ENCODE measurements around the gene EFNA2. TPM values are rescaled to one million over a fixed set of nuclear protein-coding genes. Genes with fewer than 3 reads are reported as not detected.
A peak's percentile ranks its signal among the peaks of the same experiment; 100 is the strongest.

Gene EFNA2
- total RNA-seq, 1 experiment from 2014 or later: 11.4 TPM

DNA sequence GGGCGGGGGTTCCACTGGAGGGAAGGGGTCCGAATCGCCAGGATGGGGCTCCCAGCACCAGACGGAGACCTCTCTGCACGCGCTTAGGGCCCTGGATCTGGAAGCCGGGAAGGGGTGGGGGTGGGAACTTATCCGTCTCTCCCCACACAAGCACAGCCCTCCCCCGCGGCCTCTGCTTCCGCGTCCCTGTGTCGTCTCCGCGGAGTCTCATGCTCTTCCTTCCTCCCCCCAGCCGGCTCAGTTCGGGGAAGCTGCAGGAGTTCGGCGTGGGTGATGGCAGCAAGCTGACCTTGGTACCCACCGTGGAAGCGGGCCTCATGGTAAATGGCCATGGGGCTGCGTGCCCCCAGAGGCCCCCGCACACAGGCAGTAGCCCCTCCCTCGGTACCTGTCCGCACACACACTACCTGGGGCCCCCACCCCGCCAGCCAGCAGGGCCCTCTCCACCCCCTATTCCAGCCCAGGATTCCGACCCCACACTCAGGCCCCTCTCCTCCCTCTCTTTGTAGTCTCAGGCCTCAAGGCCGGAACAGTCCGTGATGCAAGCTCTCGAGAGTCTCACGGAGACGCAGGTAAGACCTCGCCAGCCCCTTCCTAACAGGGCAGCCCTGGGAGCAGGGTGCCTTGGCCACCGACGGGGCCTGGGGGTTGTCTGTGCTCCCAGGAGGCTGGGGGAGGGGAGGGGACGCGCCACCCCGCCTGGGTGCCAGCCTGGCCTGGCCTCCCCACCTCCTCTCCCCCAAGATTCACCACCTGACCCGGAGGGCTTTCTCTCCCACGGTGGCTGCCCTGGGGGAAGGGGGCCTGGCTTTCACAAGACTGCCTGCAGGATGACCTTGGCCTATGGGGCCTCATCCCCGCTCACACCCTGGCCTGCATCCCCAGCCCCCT lies 34.1 kb upstream of the EFNA2 start:
- TF ChIP-seq, protein P1, sequence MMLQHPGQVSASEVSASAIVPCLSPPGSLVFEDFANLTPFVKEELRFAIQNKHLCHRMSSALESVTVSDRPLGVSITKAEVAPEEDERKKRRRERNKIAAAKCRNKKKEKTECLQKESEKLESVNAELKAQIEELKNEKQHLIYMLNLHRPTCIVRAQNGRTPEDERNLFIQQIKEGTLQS (CRISPR knock-in tag; conservative IDR thresholded peaks at IDR 0.05): no peak
- TF ChIP-seq USF1 (CRISPR knock-in tag; IDR thresholded peaks at IDR 0.05): peak; percentile 34; the same call in 1 of the 2 replicates
- peak; percentile 45; the same call in 1 of the 2 replicates for TF ChIP-seq PRDM15 (CRISPR knock-in tag; IDR thresholded peaks at IDR 0.05)
- TF ChIP-seq ZNF416 (CRISPR knock-in tag; IDR thresholded peaks at IDR 0.05): no peak
- TF ChIP-seq, protein P2, sequence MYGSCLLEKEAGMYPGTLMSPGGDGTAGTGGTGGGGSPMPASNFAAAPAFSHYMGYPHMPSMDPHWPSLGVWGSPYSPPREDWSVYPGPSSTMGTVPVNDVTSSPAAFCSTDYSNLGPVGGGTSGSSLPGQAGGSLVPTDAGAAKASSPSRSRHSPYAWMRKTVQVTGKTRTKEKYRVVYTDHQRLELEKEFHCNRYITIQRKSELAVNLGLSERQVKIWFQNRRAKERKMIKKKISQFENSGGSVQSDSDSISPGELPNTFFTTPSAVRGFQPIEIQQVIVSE (CRISPR knock-in tag; IDR thresholded peaks at IDR 0.05; ENCODE audit: borderline replicate concordance): no peak
- TF ChIP-seq FOXP1 (CRISPR knock-in tag; IDR thresholded peaks at IDR 0.05; ENCODE audit: borderline replicate concordance): no peak
- TF ChIP-seq USF2 (CRISPR knock-in tag; IDR thresholded peaks at IDR 0.05): no peak
- H3K36me3 Mint-ChIP-seq: peaks cover 29% of the 10 kb centered on the region
- H3K27ac Mint-ChIP-seq: peak overlapping the region; percentile 93
- H3K27me3 Mint-ChIP-seq (ENCODE audit: low read depth): no peaks in the 10 kb centered on the region
- H3K4me1 Mint-ChIP-seq: 0 out of 2 replicates have a peak, but pooled peaks cover 5% of the 10 kb centered on the region
- ChIA-PET CTCF (interaction anchor here (1.0 kb wide), 1 partner anchor 14 kb away, joined by 4 read pairs; no protein-coding TSS in a partner anchor), POLR2A (interaction anchor here (0.6 to 1.2 kb wide), 3 partner anchors 15 to 18 kb away, joined by 3 to 7 read pairs (median 5); partner anchors contain the start of gene CIRBP)
- H3K4me3 Mint-ChIP-seq: peak overlapping the region; percentile 81
- ATAC-seq: no peak
- no peak for DNase-seq (ENCODE audit: low spot score)
- H3K9me3 Mint-ChIP-seq: no peaks in the 10 kb centered on the region

- peaks cover 6% of the 10 kb centered on the region for H3K4me1 Mint-ChIP-seq
- DNase-seq (ENCODE audit: low spot score) (no peak), ATAC-seq (no peak)
- ChIA-PET CTCF (interaction anchor here (0.6 to 1.4 kb wide), 5 partner anchors 8 to 139 kb away, joined by 3 to 7 read pairs (median 5); no protein-coding TSS in a partner anchor), POLR2A (interaction anchor here (0.6 to 1.8 kb wide), 7 partner anchors 8 to 23 kb away, joined by 3 to 7 read pairs (median 5); partner anchors contain the start of genes CIRBP and FAM174C)
- H3K4me3 Mint-ChIP-seq: peak overlapping the region; percentile 81
- no peak overlapping the region for H3K27ac Mint-ChIP-seq
- no peaks in the 10 kb centered on the region for H3K9me3 Mint-ChIP-seq
- H3K27me3 Mint-ChIP-seq (ENCODE audit: low read depth): no peaks in the 10 kb centered on the region
- peaks cover 32% of the 10 kb centered on the region for H3K36me3 Mint-ChIP-seq
- TF ChIP-seq IRF2 (CRISPR knock-in tag; IDR thresholded peaks at IDR 0.05; ENCODE audit: borderline replicate concordance, low read depth): no peak
- TF ChIP-seq FOXP1 (CRISPR knock-in tag; IDR thresholded peaks at IDR 0.05; ENCODE audit: borderline replicate concordance): no peak
- no peak for TF ChIP-seq ZNF232 (CRISPR knock-in tag; IDR thresholded peaks at IDR 0.05)
- TF ChIP-seq RORB (CRISPR knock-in tag; IDR thresholded peaks at IDR 0.05): no peak
- no peak for TF ChIP-seq EMX1 (CRISPR knock-in tag; IDR thresholded peaks at IDR 0.05)
- TF ChIP-seq TEAD4 (CRISPR knock-in tag; IDR thresholded peaks at IDR 0.05): no peak
- no peak for TF ChIP-seq GABPB1 (CRISPR knock-in tag; IDR thresholded peaks at IDR 0.05)
- TF ChIP-seq SMAD3 (CRISPR knock-in tag; IDR thresholded peaks at IDR 0.05; ENCODE audit: borderline replicate concordance): no peak
- TF ChIP-seq ZNF532 (CRISPR knock-in tag; IDR thresholded peaks at IDR 0.05; ENCODE audit: borderline replicate concordance): no peak
- no peak for TF ChIP-seq E2F1 (CRISPR knock-in tag; IDR thresholded peaks at IDR 0.05)
- TF ChIP-seq ETV6 (CRISPR knock-in tag; IDR thresholded peaks at IDR 0.05): no peak
- no peak for TF ChIP-seq ZBTB43 (CRISPR knock-in tag; IDR thresholded peaks at IDR 0.05)
- no peak for TF ChIP-seq PRRX2 (CRISPR knock-in tag; IDR thresholded peaks at IDR 0.05)
These were observed 33.4 kb upstream of the EFNA2 start for GRCh38 chr19:1252221-1252820.

Measured in WTC11 (cell line).